Kidney epithelial cell (primary cell): ENCODE data around the gene ATOH1. TPM values are rescaled to one million over a fixed set of nuclear protein-coding genes. Genes with fewer than 3 reads are reported as not detected.

Source experiments
- DNase-seq: peaks from one replicate; pipeline ENCODE4 v3.0.0-alpha.2; 2010; ENCODE audit warnings: low read depth
- H3K27me3 ChIP-seq: 2 replicates; pipeline ENCODE4 v1.6.0; 2011; ENCODE audit warnings: low read length; ENCODE audit not compliant: control insufficient read depth, insufficient read depth
- H3K36me3 ChIP-seq: 2 replicates; pipeline ENCODE4 v1.5.1; 2011; ENCODE audit warnings: low read length; ENCODE audit not compliant: control insufficient read depth, insufficient read depth
- H3K4me3 ChIP-seq: 2 replicates; pipeline ENCODE4 v1.5.1; 2011; ENCODE audit warnings: low read depth, mild to moderate bottlenecking, control low read depth, low read length
- total RNA-seq: library from RNA; depleted of rRNA; stranded (reverse); fragments of >200 nt; gene quantifications from 2 replicates; pipeline ENCODE4 v1.2.3, GENCODE V29; 2015
- TF ChIP-seq, protein P1 (sequence below): IDR thresholded peaks from 2 replicates; pipeline ENCODE4 v1.5.1; 2011; ENCODE audit warnings: mild to moderate bottlenecking, moderate library complexity, low read length, control low read depth, inconsistent platforms; ENCODE audit not compliant: insufficient read depth, poor library complexity, severe bottlenecking

Gene ATOH1, protein sequence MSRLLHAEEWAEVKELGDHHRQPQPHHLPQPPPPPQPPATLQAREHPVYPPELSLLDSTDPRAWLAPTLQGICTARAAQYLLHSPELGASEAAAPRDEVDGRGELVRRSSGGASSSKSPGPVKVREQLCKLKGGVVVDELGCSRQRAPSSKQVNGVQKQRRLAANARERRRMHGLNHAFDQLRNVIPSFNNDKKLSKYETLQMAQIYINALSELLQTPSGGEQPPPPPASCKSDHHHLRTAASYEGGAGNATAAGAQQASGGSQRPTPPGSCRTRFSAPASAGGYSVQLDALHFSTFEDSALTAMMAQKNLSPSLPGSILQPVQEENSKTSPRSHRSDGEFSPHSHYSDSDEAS
- not detected in 2 replicates for total RNA-seq

DNA sequence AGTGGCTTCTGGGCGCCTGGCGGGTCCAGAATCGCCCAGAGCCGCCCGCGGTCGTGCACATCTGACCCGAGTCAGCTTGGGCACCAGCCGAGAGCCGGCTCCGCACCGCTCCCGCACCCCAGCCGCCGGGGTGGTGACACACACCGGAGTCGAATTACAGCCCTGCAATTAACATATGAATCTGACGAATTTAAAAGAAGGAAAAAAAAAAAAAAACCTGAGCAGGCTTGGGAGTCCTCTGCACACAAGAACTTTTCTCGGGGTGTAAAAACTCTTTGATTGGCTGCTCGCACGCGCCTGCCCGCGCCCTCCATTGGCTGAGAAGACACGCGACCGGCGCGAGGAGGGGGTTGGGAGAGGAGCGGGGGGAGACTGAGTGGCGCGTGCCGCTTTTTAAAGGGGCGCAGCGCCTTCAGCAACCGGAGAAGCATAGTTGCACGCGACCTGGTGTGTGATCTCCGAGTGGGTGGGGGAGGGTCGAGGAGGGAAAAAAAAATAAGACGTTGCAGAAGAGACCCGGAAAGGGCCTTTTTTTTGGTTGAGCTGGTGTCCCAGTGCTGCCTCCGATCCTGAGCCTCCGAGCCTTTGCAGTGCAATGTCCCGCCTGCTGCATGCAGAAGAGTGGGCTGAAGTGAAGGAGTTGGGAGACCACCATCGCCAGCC, at the start of gene ATOH1:
Gene ATOH1, plus strand, starts transcription at position 422 of the 663 bp plus-strand sequence. Its CDS starts 174 bp downstream, at position 596.
- Histone ChIP-seq H3K27me3 (peaks cover 62% of the 10 kb centered on the region), H3K4me3 (peak within 1 kb of the TSS; percentile 29), H3K36me3 (no peaks in the 10 kb centered on the region)
- no peak for DNase-seq
- TF ChIP-seq, protein P1, sequence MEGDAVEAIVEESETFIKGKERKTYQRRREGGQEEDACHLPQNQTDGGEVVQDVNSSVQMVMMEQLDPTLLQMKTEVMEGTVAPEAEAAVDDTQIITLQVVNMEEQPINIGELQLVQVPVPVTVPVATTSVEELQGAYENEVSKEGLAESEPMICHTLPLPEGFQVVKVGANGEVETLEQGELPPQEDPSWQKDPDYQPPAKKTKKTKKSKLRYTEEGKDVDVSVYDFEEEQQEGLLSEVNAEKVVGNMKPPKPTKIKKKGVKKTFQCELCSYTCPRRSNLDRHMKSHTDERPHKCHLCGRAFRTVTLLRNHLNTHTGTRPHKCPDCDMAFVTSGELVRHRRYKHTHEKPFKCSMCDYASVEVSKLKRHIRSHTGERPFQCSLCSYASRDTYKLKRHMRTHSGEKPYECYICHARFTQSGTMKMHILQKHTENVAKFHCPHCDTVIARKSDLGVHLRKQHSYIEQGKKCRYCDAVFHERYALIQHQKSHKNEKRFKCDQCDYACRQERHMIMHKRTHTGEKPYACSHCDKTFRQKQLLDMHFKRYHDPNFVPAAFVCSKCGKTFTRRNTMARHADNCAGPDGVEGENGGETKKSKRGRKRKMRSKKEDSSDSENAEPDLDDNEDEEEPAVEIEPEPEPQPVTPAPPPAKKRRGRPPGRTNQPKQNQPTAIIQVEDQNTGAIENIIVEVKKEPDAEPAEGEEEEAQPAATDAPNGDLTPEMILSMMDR, result no peak

DNA sequence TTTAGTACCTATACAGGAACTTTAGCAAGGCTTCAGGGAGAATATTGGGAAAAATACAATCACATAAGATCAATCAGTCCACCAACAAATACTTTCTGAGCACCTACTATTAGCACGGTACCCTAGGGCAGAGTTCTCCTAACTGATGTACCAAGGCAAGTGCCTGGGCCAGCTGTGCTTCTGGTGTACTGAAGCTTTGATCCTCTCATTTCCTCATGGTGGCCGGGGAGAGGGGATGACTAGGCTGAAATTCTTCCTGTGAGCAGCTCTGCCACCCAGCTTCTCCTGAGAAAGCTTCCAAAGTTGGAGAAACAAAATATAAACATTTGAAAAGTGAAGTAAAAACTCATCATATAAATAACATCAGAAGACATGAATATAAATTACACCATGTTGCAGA, 49.3 kb upstream of the ATOH1 start:
- no peak for DNase-seq
- TF ChIP-seq, protein P1, result no peak

DNA sequence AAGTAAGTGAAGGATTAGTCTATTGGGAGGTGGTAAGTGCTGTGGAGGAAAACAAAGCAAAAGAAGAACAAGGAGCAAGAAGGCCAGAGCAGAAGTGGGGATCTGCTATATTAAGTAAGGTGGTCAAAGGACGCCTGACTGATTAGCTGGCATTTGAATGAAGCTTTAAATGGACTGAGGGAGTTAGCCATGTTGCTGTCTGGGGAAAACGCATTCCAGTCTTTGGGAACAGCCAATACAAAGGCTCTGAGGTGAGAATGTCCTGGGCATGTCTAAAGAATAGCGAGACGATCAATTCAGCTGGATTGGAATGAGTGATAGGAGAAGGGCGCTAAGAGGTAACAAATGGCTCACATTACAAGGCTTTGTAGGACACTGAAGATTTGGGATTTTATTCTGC, 48.5 kb upstream of the ATOH1 start:
- no peaks in the 10 kb centered on the region for H3K36me3 ChIP-seq
- H3K4me3 ChIP-seq, result no peak overlapping the region
- no peaks in the 10 kb centered on the region for H3K27me3 ChIP-seq
- no peak for DNase-seq
- TF ChIP-seq, protein P1, result no peak

More for the DNA sequence above, 49.3 kb upstream of the ATOH1 start:
- no peaks in the 10 kb centered on the region for H3K36me3 ChIP-seq
- no peaks in the 10 kb centered on the region for H3K27me3 ChIP-seq
- no peak overlapping the region for H3K4me3 ChIP-seq

DNA sequence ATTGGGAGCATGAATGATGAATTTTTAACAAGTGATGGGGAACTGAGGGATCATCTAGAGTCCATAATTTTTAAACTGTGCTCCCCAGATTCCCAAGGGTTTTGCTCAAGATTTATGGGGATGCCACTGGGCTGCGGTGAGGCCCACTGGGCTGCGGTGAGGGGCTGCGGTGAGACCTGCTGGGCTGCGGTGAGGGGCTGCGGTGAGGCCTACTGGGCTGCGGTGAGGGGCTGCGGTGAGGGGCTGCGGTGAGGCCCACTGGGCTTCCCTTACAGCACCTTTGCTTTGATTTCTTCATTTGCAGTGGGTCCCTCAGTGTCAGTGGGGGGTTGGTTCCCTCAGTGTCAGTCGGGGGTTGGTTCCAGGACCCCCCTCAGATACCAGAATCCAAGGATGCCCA, 47.4 kb upstream of the ATOH1 start:
- Histone ChIP-seq H3K36me3 (no peaks in the 10 kb centered on the region), H3K4me3 (no peak overlapping the region), H3K27me3 (no peaks in the 10 kb centered on the region)
- TF ChIP-seq, protein P1, result no peak
- DNase-seq, result no peak

DNA sequence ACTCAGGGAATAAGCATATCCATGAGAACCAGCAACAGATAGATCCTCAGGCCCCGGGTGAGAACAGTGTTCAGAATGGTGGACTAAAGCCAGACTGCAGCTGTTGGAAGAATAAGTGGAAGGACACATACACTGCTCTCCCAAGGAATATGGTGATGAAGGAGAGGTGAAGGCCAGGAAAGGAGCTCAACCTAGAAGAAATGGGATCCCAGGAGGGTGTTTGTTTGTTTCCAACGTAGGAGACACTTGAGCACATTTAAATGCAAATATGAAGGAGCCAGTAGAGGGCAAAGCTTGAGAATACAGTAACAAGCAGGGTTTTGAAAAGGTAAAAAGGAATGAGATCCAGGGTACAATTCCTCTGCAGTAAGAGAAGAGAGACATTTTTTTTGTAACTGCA, 42.4 kb upstream of the ATOH1 start:
- no peak overlapping the region for H3K4me3 ChIP-seq
- DNase-seq, result no peak
- H3K27me3 ChIP-seq, result no peaks in the 10 kb centered on the region
- H3K36me3 ChIP-seq, result no peaks in the 10 kb centered on the region
- TF ChIP-seq, protein P1, result no peak
